HFF-Myc (cell line): ENCODE measurements around the gene TTC12.

Experiments used
- DNase-seq: peaks from one replicate; pipeline ENCODE4 v3.0.0-alpha.2; 2011; ENCODE audit warnings: low read depth; ENCODE audit errors: extremely low read depth
- H3K4me3 ChIP-seq: replicated peaks from 2 replicates; pipeline ENCODE4 v1.5.1; 2011; ENCODE audit warnings: low read depth, mild to moderate bottlenecking, control low read depth, low read length
- CTCF ChIP-seq: IDR thresholded peaks from 2 replicates; pipeline ENCODE4 v1.5.1; 2012; ENCODE audit warnings: mild to moderate bottlenecking, low read depth, low read length, control low read depth; ENCODE audit errors: missing control alignments

TTC12 gene

GRCh38 chr11:113351068-113351450, 36.7 kb downstream of the TTC12 start:
- H3K4me3 ChIP-seq, result no peak overlapping the region
- no peak for TF ChIP-seq CTCF
- no peak for DNase-seq

GRCh38 chr11:113351480-113351879, 37.1 kb downstream of the TTC12 start:
- TF ChIP-seq CTCF, result no peak
- no peak overlapping the region for H3K4me3 ChIP-seq
- DNase-seq, result no peak

- H3K4me3 ChIP-seq, result no peak overlapping the region
- DNase-seq, result no peak
- TF ChIP-seq CTCF, result no peak
These were observed 41.8 kb downstream of the TTC12 start for GRCh38 chr11:113356203-113356602.

- no peak for DNase-seq
- no peak for TF ChIP-seq CTCF
- H3K4me3 ChIP-seq, result no peak overlapping the region
These were observed 49.0 kb downstream of the TTC12 start for GRCh38 chr11:113363406-113363805.

- no peak overlapping the region for H3K4me3 ChIP-seq
- no peak for TF ChIP-seq CTCF
- no peak for DNase-seq
These were observed 49.7 kb downstream of the TTC12 start for GRCh38 chr11:113363996-113364641.

- H3K4me3 ChIP-seq, result no peak overlapping the region
- no peak for TF ChIP-seq CTCF
- DNase-seq, result no peak
These were observed 51.5 kb downstream of the TTC12 start for GRCh38 chr11:113365895-113366294.

GRCh38 chr11:113369411-113369810, 55.0 kb downstream of the TTC12 start:
- no peak overlapping the region for H3K4me3 ChIP-seq
- DNase-seq, result no peak
- TF ChIP-seq CTCF, result no peak
